ENCODE results near the gene GHRH.

- TF ChIP-seq POLR2AphosphoS5 (IDR thresholded peaks at IDR 0.05; ENCODE audit: low read depth, low read length) = no peak
- TF ChIP-seq, protein P1, sequence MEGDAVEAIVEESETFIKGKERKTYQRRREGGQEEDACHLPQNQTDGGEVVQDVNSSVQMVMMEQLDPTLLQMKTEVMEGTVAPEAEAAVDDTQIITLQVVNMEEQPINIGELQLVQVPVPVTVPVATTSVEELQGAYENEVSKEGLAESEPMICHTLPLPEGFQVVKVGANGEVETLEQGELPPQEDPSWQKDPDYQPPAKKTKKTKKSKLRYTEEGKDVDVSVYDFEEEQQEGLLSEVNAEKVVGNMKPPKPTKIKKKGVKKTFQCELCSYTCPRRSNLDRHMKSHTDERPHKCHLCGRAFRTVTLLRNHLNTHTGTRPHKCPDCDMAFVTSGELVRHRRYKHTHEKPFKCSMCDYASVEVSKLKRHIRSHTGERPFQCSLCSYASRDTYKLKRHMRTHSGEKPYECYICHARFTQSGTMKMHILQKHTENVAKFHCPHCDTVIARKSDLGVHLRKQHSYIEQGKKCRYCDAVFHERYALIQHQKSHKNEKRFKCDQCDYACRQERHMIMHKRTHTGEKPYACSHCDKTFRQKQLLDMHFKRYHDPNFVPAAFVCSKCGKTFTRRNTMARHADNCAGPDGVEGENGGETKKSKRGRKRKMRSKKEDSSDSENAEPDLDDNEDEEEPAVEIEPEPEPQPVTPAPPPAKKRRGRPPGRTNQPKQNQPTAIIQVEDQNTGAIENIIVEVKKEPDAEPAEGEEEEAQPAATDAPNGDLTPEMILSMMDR (IDR thresholded peaks at IDR 0.05) = no peak
- no peak for TF ChIP-seq REST (IDR thresholded peaks at IDR 0.05; ENCODE audit: insufficient read depth in 1 of 2, low read depth in 2 of 2, low read length in 1 of 2)
- no peak for TF ChIP-seq SIN3A (IDR thresholded peaks at IDR 0.05; ENCODE audit: borderline replicate concordance, insufficient read depth, low read depth, low read length)
- no peak for TF ChIP-seq TCF7L2 (IDR thresholded peaks at IDR 0.05; ENCODE audit: low read depth, low read length)
Measured at GRCh38 chr20:37243937-37244571, 17.6 kb downstream of the GHRH start.
